GM23338 (cell line): ENCODE measurements around the gene PID1. TPM values are rescaled to one million over a fixed set of nuclear protein-coding genes. Genes with fewer than 3 reads are reported as not detected.

Source experiments
- ATAC-seq: fragments of 200-7000 bp; cut with Tn5 transposase; 3 replicates; pipeline ENCODE4 v1.9.1; 2020
- DNase-seq: peaks from one replicate; pipeline ENCODE4 v3.0.0-alpha.2; 2015; ENCODE audit warnings: low spot score
- H2AFZ ChIP-seq: fragments of 200-600 bp; sonication (generic); 2 replicates; pipeline ENCODE4 v1.8.0; 2016; ENCODE audit warnings: antibody characterized with exemption, mild to moderate bottlenecking, moderate library complexity
- H3F3A ChIP-seq: fragments of 200-600 bp; sonication (generic); replicated peaks from 2 replicates; pipeline ENCODE4 v1.8.0; 2017; ENCODE audit warnings: antibody characterized with exemption, mixed run types, low read depth
- H3K27ac ChIP-seq: fragments of 200-600 bp; sonication (generic); 2 replicates; pipeline ENCODE4 v1.6.1; 2016; ENCODE audit warnings: low read depth
- H3K27me3 ChIP-seq: fragments of 200-600 bp; sonication (generic); 2 replicates; pipeline ENCODE4 v1.8.0; 2016; ENCODE audit warnings: mild to moderate bottlenecking, mixed run types, moderate library complexity; ENCODE audit not compliant: insufficient read depth
- H3K36me3 ChIP-seq: fragments of 200-600 bp; sonication (generic); 2 replicates; pipeline ENCODE4 v1.8.0; 2016; ENCODE audit warnings: mild to moderate bottlenecking; ENCODE audit not compliant: insufficient read depth
- H3K4me1 ChIP-seq: fragments of 200-600 bp; sonication (generic); 2 replicates; pipeline ENCODE4 v1.8.0; 2016; ENCODE audit warnings: mild to moderate bottlenecking, moderate library complexity; ENCODE audit not compliant: insufficient read depth
- H3K4me2 ChIP-seq: fragments of 200-600 bp; sonication (generic); 2 replicates; pipeline ENCODE4 v1.7.1; 2017; ENCODE audit warnings: mixed run types
- H3K4me3 ChIP-seq: fragments of 200-600 bp; sonication (generic); 2 replicates; pipeline ENCODE4 v1.6.1; 2016; ENCODE audit warnings: mixed run types
- H3K79me2 ChIP-seq: fragments of 200-600 bp; sonication (generic); replicated peaks from 2 replicates; pipeline ENCODE4 v1.8.0; 2017; ENCODE audit warnings: mild to moderate bottlenecking; ENCODE audit not compliant: insufficient read depth
- H3K9me2 ChIP-seq: fragments of 200-600 bp; sonication (generic); 2 replicates; pipeline ENCODE4 v1.8.0; 2017; ENCODE audit not compliant: insufficient read depth
- H4K20me1 ChIP-seq: fragments of 200-600 bp; sonication (generic); replicated peaks from 2 replicates; pipeline ENCODE4 v1.8.0; 2017; ENCODE audit warnings: mild to moderate bottlenecking; ENCODE audit not compliant: insufficient read depth
- H3K27ac Mint-ChIP-seq: 2 replicates; pipeline ENCODE4 v1.8.0; 2020; ENCODE audit warnings: inconsistent platforms, mild to moderate bottlenecking, moderate library complexity, mixed read lengths
- H3K27me3 Mint-ChIP-seq: 3 replicates; pipeline ENCODE4 v1.8.0; 2022; ENCODE audit warnings: low read depth, mild to moderate bottlenecking, moderate library complexity, mixed read lengths, inconsistent platforms; ENCODE audit not compliant: insufficient read depth, poor library complexity
- H3K36me3 Mint-ChIP-seq: 3 replicates; pipeline ENCODE4 v1.8.0; 2021; ENCODE audit warnings: low read depth, mild to moderate bottlenecking, inconsistent platforms, moderate library complexity, mixed read lengths
- H3K4me1 Mint-ChIP-seq: 3 replicates; pipeline ENCODE4 v1.8.0; 2020; ENCODE audit warnings: mild to moderate bottlenecking, inconsistent platforms, mixed read lengths
- H3K4me3 Mint-ChIP-seq: 3 replicates; pipeline ENCODE4 v1.8.0; 2021; ENCODE audit warnings: moderate library complexity, mild to moderate bottlenecking, inconsistent platforms, mixed read lengths
- H3K9me3 Mint-ChIP-seq: 3 replicates; pipeline ENCODE4 v1.8.0; 2020; ENCODE audit warnings: moderate library complexity, mild to moderate bottlenecking, inconsistent platforms, mixed read lengths
- CREB1 ChIP-seq: fragments of 250-450 bp; sonication (Bioruptor Pico); IDR thresholded peaks from 2 replicates; pipeline ENCODE4 v1.5.0; 2020; ENCODE audit warnings: low read depth, mild to moderate bottlenecking, moderate library complexity
- EZH2 ChIP-seq: fragments of 200-600 bp; sonication (generic); IDR thresholded peaks from one replicate; pipeline ENCODE4 v1.8.0; 2017; ENCODE audit warnings: antibody characterized with exemption, mild to moderate bottlenecking, low read depth; ENCODE audit not compliant: unreplicated experiment
- EZH2phosphoT487 ChIP-seq: fragments of 200-600 bp; sonication (generic); IDR thresholded peaks from one replicate; pipeline ENCODE4 v1.8.1; 2018; ENCODE audit warnings: antibody characterized with exemption; ENCODE audit not compliant: unreplicated experiment
- JUNB ChIP-seq: IDR thresholded peaks from one replicate; pipeline ENCODE4 v1.6.1; 2016; ENCODE audit warnings: antibody characterized with exemption; ENCODE audit not compliant: unreplicated experiment
- NANOG ChIP-seq: IDR thresholded peaks from 2 replicates; pipeline ENCODE4 v1.6.1; 2016; ENCODE audit warnings: antibody characterized with exemption, borderline replicate concordance
- POLR2AphosphoS5 ChIP-seq: IDR thresholded peaks from 2 replicates; pipeline ENCODE4 v1.6.1; 2016; ENCODE audit warnings: antibody characterized with exemption, low read depth
- STAT1 ChIP-seq: IDR thresholded peaks from one replicate; pipeline ENCODE4 v1.6.1; 2016; ENCODE audit warnings: antibody characterized with exemption; ENCODE audit not compliant: unreplicated experiment
- ZNF114 ChIP-seq: fragments of 250-450 bp; sonication (Bioruptor Pico); IDR thresholded peaks from 2 replicates; pipeline ENCODE4 v1.5.0; 2020; ENCODE audit warnings: mild to moderate bottlenecking, moderate library complexity
- ZNF331 ChIP-seq: fragments of 250-450 bp; sonication (Bioruptor Pico); IDR thresholded peaks from 2 replicates; pipeline ENCODE4 v1.5.0; 2020; ENCODE audit warnings: low read depth, mild to moderate bottlenecking, moderate library complexity
- polyA plus RNA-seq: library from polyadenylated mRNA; unstranded; fragments of >200 nt; fragmentation: Nextera tagmentation; extraction: Ambion mirVana; gene quantifications from 2 replicates; pipeline ENCODE4 v1.2.1, GENCODE V29; 2016
- total RNA-seq: library from RNA; depleted of rRNA; stranded (reverse); fragments of >200 nt; shearing (Covaris generic); gene quantifications from 2 replicates; pipeline ENCODE4 v1.2.3, GENCODE V29; 2014
- TF ChIP-seq, protein P1 (sequence below): fragments of 250-450 bp; sonication (Bioruptor Pico); IDR thresholded peaks from 2 replicates; pipeline ENCODE4 v1.5.0; 2020; ENCODE audit warnings: mild to moderate bottlenecking, moderate library complexity
- TF ChIP-seq, protein P2 (sequence below): IDR thresholded peaks from one replicate; pipeline ENCODE4 v1.6.1; 2018; ENCODE audit warnings: antibody characterized with exemption; ENCODE audit not compliant: unreplicated experiment
- TF ChIP-seq, protein P3 (sequence below): IDR thresholded peaks from 2 replicates; pipeline ENCODE4 v1.6.1; 2016; ENCODE audit warnings: antibody characterized with exemption
- TF ChIP-seq, protein P4 (sequence below), 2 experiments: fragments of 200-600 bp in 1 of 2; sonication (generic) in 1 of 2; conservative IDR thresholded peaks; 2 replicates each; pipeline versions ENCODE4 v1.5.1 to v1.6.1; 2016 to 2017; ENCODE audit warnings: antibody characterized with exemption in 2 of 2, low read depth in 2 of 2, mild to moderate bottlenecking in 2 of 2, moderate library complexity in 1 of 2

Gene PID1
- total and polyA plus RNA-seq, 2 experiments from 2014 or later = 1.7 to 2.4 TPM

DNA sequence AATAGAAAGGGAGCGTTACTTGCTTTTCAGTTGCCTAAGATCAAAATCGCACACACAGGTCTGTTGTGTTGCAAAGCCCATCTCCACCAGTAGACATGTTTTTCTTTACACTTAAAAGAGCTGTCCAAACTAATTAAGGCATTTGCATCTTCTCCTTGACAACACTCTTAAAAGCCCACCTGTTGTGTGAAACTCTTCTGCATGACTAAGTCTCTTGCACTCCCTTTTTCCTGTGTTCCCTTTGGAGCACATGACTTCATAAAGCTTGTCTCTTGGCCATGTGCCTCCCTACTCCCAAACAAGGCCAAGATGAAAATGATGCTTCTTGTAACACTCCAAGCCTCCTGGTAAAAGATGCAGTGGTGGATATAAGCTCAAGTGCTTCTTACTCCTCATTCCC, 26.1 kb downstream of the PID1 start:
- ATAC-seq = peak; percentile 40; the same call in 2 of the 3 replicates
- H3K36me3 ChIP-seq = no peaks in the 10 kb centered on the region
- no peak overlapping the region for H2AFZ ChIP-seq
- no peak overlapping the region for H3K27ac Mint-ChIP-seq
- peaks cover 2% of the 10 kb centered on the region for H3K27me3 Mint-ChIP-seq
- H3K36me3 Mint-ChIP-seq = peaks cover 28% of the 10 kb centered on the region
- peak; percentile 38 for DNase-seq
- no peaks in the 10 kb centered on the region for H3K79me2 ChIP-seq
- H3K4me1 Mint-ChIP-seq = peaks cover 19% of the 10 kb centered on the region; the same call in 2 of the 3 replicates
- peaks cover 2% of the 10 kb centered on the region; the same call in 1 of the 2 replicates for H3K9me2 ChIP-seq
- no peak overlapping the region for H3K4me2 ChIP-seq
- TF ChIP-seq NANOG = no peak
- TF ChIP-seq, protein P1, sequence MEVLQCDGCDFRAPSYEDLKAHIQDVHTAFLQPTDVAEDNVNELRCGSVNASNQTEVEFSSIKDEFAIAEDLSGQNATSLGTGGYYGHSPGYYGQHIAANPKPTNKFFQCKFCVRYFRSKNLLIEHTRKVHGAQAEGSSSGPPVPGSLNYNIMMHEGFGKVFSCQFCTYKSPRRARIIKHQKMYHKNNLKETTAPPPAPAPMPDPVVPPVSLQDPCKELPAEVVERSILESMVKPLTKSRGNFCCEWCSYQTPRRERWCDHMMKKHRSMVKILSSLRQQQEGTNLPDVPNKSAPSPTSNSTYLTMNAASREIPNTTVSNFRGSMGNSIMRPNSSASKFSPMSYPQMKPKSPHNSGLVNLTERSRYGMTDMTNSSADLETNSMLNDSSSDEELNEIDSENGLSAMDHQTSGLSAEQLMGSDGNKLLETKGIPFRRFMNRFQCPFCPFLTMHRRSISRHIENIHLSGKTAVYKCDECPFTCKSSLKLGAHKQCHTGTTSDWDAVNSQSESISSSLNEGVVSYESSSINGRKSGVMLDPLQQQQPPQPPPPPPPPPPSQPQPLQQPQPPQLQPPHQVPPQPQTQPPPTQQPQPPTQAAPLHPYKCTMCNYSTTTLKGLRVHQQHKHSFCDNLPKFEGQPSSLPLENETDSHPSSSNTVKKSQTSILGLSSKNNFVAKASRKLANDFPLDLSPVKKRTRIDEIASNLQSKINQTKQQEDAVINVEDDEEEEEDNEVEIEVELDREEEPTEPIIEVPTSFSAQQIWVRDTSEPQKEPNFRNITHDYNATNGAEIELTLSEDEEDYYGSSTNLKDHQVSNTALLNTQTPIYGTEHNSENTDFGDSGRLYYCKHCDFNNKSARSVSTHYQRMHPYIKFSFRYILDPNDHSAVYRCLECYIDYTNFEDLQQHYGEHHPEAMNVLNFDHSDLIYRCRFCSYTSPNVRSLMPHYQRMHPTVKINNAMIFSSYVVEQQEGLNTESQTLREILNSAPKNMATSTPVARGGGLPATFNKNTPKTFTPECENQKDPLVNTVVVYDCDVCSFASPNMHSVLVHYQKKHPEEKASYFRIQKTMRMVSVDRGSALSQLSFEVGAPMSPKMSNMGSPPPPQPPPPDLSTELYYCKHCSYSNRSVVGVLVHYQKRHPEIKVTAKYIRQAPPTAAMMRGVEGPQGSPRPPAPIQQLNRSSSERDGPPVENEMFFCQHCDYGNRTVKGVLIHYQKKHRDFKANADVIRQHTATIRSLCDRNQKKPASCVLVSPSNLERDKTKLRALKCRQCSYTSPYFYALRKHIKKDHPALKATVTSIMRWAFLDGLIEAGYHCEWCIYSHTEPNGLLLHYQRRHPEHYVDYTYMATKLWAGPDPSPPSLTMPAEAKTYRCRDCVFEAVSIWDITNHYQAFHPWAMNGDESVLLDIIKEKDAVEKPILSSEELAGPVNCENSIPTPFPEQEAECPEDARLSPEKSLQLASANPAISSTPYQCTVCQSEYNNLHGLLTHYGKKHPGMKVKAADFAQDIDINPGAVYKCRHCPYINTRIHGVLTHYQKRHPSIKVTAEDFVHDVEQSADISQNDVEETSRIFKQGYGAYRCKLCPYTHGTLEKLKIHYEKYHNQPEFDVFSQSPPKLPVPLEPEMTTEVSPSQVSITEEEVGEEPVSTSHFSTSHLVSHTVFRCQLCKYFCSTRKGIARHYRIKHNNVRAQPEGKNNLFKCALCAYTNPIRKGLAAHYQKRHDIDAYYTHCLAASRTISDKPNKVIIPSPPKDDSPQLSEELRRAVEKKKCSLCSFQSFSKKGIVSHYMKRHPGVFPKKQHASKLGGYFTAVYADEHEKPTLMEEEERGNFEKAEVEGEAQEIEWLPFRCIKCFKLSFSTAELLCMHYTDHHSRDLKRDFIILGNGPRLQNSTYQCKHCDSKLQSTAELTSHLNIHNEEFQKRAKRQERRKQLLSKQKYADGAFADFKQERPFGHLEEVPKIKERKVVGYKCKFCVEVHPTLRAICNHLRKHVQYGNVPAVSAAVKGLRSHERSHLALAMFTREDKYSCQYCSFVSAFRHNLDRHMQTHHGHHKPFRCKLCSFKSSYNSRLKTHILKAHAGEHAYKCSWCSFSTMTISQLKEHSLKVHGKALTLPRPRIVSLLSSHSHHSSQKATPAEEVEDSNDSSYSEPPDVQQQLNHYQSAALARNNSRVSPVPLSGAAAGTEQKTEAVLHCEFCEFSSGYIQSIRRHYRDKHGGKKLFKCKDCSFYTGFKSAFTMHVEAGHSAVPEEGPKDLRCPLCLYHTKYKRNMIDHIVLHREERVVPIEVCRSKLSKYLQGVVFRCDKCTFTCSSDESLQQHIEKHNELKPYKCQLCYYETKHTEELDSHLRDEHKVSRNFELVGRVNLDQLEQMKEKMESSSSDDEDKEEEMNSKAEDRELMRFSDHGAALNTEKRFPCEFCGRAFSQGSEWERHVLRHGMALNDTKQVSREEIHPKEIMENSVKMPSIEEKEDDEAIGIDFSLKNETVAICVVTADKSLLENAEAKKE (CRISPR knock-in tag) = no peak
- TF ChIP-seq STAT1 = no peak
- TF ChIP-seq JUNB = no peak
- no peak for TF ChIP-seq ZNF331 (CRISPR knock-in tag)
- TF ChIP-seq, protein P2, sequence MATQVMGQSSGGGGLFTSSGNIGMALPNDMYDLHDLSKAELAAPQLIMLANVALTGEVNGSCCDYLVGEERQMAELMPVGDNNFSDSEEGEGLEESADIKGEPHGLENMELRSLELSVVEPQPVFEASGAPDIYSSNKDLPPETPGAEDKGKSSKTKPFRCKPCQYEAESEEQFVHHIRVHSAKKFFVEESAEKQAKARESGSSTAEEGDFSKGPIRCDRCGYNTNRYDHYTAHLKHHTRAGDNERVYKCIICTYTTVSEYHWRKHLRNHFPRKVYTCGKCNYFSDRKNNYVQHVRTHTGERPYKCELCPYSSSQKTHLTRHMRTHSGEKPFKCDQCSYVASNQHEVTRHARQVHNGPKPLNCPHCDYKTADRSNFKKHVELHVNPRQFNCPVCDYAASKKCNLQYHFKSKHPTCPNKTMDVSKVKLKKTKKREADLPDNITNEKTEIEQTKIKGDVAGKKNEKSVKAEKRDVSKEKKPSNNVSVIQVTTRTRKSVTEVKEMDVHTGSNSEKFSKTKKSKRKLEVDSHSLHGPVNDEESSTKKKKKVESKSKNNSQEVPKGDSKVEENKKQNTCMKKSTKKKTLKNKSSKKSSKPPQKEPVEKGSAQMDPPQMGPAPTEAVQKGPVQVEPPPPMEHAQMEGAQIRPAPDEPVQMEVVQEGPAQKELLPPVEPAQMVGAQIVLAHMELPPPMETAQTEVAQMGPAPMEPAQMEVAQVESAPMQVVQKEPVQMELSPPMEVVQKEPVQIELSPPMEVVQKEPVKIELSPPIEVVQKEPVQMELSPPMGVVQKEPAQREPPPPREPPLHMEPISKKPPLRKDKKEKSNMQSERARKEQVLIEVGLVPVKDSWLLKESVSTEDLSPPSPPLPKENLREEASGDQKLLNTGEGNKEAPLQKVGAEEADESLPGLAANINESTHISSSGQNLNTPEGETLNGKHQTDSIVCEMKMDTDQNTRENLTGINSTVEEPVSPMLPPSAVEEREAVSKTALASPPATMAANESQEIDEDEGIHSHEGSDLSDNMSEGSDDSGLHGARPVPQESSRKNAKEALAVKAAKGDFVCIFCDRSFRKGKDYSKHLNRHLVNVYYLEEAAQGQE = no peak
- no peak for TF ChIP-seq EZH2
- no peak for TF ChIP-seq EZH2phosphoT487
- TF ChIP-seq CREB1 (CRISPR knock-in tag) = no peak
- TF ChIP-seq, protein P3, sequence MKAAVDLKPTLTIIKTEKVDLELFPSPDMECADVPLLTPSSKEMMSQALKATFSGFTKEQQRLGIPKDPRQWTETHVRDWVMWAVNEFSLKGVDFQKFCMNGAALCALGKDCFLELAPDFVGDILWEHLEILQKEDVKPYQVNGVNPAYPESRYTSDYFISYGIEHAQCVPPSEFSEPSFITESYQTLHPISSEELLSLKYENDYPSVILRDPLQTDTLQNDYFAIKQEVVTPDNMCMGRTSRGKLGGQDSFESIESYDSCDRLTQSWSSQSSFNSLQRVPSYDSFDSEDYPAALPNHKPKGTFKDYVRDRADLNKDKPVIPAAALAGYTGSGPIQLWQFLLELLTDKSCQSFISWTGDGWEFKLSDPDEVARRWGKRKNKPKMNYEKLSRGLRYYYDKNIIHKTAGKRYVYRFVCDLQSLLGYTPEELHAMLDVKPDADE = no peak
- TF ChIP-seq POLR2AphosphoS5 = no peak
- no peak for TF ChIP-seq ZNF114 (CRISPR knock-in tag)
- TF ChIP-seq, protein P4, sequence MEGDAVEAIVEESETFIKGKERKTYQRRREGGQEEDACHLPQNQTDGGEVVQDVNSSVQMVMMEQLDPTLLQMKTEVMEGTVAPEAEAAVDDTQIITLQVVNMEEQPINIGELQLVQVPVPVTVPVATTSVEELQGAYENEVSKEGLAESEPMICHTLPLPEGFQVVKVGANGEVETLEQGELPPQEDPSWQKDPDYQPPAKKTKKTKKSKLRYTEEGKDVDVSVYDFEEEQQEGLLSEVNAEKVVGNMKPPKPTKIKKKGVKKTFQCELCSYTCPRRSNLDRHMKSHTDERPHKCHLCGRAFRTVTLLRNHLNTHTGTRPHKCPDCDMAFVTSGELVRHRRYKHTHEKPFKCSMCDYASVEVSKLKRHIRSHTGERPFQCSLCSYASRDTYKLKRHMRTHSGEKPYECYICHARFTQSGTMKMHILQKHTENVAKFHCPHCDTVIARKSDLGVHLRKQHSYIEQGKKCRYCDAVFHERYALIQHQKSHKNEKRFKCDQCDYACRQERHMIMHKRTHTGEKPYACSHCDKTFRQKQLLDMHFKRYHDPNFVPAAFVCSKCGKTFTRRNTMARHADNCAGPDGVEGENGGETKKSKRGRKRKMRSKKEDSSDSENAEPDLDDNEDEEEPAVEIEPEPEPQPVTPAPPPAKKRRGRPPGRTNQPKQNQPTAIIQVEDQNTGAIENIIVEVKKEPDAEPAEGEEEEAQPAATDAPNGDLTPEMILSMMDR (conservative IDR thresholded peaks at IDR 0.05; ENCODE audit: low read depth in 2 of 2) = no peak
- H3K4me3 ChIP-seq = no peak overlapping the region
- H3F3A ChIP-seq = no peaks in the 10 kb centered on the region
- H3K4me3 Mint-ChIP-seq = no peak overlapping the region
- no peaks in the 10 kb centered on the region for H4K20me1 ChIP-seq
- H3K27ac ChIP-seq = no peak overlapping the region
- peaks cover 31% of the 10 kb centered on the region for H3K9me3 Mint-ChIP-seq
- no peaks in the 10 kb centered on the region for H3K27me3 ChIP-seq
- H3K4me1 ChIP-seq = peaks cover 12% of the 10 kb centered on the region; the same call in 1 of the 2 replicates
